K562 (cell line): Measurements from ENCODE around the gene MARCHF9. TPM values are rescaled to one million over a fixed set of nuclear protein-coding genes. Genes with fewer than 3 reads are reported as not detected.

ENCODE experiments used
- CBX3 ChIP-seq, 2 experiments: IDR thresholded peaks; 1 replicate in 1 of 2; 2 replicates in 1 of 2; pipeline ENCODE4 v1.6.1; 2012; ENCODE audit warnings: inconsistent platforms in 2 of 2, low read length in 2 of 2, borderline replicate concordance in 1 of 2, control low read depth in 1 of 2
- CTBP1 ChIP-seq: fragments of 450-650 bp; IDR thresholded peaks from 2 replicates; pipeline ENCODE4 v1.6.1; 2016; ENCODE audit warnings: borderline replicate concordance
- DIDO1 ChIP-seq: fragments of 450-650 bp; IDR thresholded peaks from 2 replicates; pipeline ENCODE4 v1.6.1; 2016; ENCODE audit warnings: low read depth, missing biosample characterization, missing genetic modification characterization
- DMBX1 ChIP-seq: fragments of 250-450 bp; sonication (Bioruptor Pico); IDR thresholded peaks from 2 replicates; pipeline ENCODE4 v1.8.0; 2022; ENCODE audit warnings: inconsistent platforms, mild to moderate bottlenecking, moderate library complexity, borderline replicate concordance
- SIN3A ChIP-seq, 2 experiments: fragments of 150-350 bp in 1 of 2; IDR thresholded peaks; 2 replicates each; pipeline ENCODE4 v1.6.1; 2011 to 2016; ENCODE audit warnings: borderline replicate concordance in 2 of 2, low read depth in 2 of 2, low read length in 2 of 2, mild to moderate bottlenecking in 2 of 2, moderate library complexity in 2 of 2; ENCODE audit not compliant: control insufficient read depth in 1 of 2
- TAF15 ChIP-seq: fragments of 200-400 bp; formaldehyde crosslinking; IDR thresholded peaks from 2 replicates; pipeline ENCODE4 v1.6.1; 2017; ENCODE audit warnings: mild to moderate bottlenecking, low read depth, low read length, moderate library complexity
- TCF7 ChIP-seq: sonication (generic); IDR thresholded peaks from 2 replicates; pipeline ENCODE4 v1.6.1; 2016; ENCODE audit warnings: antibody characterized with exemption, borderline replicate concordance
- ZNF146 ChIP-seq: IDR thresholded peaks from one replicate; pipeline ENCODE4 v1.6.1; 2018; ENCODE audit warnings: missing compliant biosample characterization; ENCODE audit not compliant: unreplicated experiment
- ZNF41 ChIP-seq: fragments of 250-450 bp; sonication (Bioruptor Pico); conservative IDR thresholded peaks from 2 replicates; pipeline ENCODE4 v1.4.0; 2020; ENCODE audit warnings: mild to moderate bottlenecking
- ZNF668 ChIP-seq: fragments of 250-450 bp; sonication (Bioruptor Pico); IDR thresholded peaks from 2 replicates; pipeline ENCODE4 v1.8.0; 2022; ENCODE audit warnings: mild to moderate bottlenecking, inconsistent platforms
- polyA plus RNA-seq, 8 experiments: library from polyadenylated mRNA; depleted of rRNA in 4 of 8; stranded (reverse) in 5 of 8; unstranded in 3 of 8; fragments of >200 nt; fragmentation: Nextera tagmentation in 2 of 8; fragmentation: Illumina TruSeq in 1 of 8; extraction: Ambion mirVana in 2 of 8; extraction: Trizol in 1 of 8; gene quantifications; 2 replicates each; pipeline versions ENCODE4 v1.2.1 to v1.2.3, GENCODE V29; 2011 to 2014; ENCODE audit warnings: inconsistent platforms in 1 of 8, missing spikeins in 1 of 8
- total RNA-seq, 7 experiments: library from RNA; depleted of rRNA in 6 of 7; stranded (reverse); fragments of >200 nt in 6 of 7; fragmentation: Illumina TruSeq in 2 of 7; extraction: Trizol in 2 of 7; gene quantifications; 2 replicates each; pipeline versions ENCODE4 v1.2.1 to v1.2.3, GENCODE V29; 2011 to 2021; ENCODE audit warnings: low replicate concordance in 1 of 7
- TF ChIP-seq, protein P1 (sequence below): sonication (generic); formaldehyde crosslinking; IDR thresholded peaks from 2 replicates; pipeline ENCODE4 v1.8.0; 2023; ENCODE audit warnings: mild to moderate bottlenecking, missing genetic modification reagents
- TF ChIP-seq, protein P2 (sequence below): sonication (generic); formaldehyde crosslinking; IDR thresholded peaks from 2 replicates; pipeline ENCODE4 v1.8.0; 2022; ENCODE audit warnings: mild to moderate bottlenecking, low read depth, missing genetic modification reagents

MARCHF9 gene
- total and polyA plus RNA-seq, 9 of the 15 experiments (the other 6 are each of a cell fraction or from before 2014, with no cell fraction given): 0.80 to 12.4 (median 6.2) TPM

DNA sequence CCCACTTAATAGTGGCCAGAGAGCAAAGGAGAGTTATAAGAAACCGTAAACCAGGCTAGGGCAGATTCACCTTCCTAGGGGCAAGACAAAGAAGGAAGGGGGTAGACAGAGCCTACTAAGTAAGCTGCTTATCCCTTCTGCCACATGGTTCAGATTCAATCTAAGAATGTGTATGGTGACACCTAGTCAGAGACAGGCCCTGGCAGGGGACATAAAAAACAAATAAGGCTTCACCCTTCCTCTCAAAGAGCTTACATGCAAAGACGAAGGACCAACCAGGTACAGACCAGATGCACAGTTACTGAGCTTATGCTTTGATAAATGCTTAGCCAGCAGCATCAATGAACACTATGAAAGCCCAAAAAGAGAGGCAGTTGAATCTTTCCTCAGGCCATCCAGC lies 7.6 kb downstream of the MARCHF9 start (continued):
- TF ChIP-seq ZNF668 (CRISPR knock-in tag): no peak
- TF ChIP-seq, protein P1, sequence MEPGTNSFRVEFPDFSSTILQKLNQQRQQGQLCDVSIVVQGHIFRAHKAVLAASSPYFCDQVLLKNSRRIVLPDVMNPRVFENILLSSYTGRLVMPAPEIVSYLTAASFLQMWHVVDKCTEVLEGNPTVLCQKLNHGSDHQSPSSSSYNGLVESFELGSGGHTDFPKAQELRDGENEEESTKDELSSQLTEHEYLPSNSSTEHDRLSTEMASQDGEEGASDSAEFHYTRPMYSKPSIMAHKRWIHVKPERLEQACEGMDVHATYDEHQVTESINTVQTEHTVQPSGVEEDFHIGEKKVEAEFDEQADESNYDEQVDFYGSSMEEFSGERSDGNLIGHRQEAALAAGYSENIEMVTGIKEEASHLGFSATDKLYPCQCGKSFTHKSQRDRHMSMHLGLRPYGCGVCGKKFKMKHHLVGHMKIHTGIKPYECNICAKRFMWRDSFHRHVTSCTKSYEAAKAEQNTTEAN: no peak
- TF ChIP-seq TAF15: no peak
- TF ChIP-seq ZNF41 (CRISPR knock-in tag): no peak
- no peak for TF ChIP-seq SIN3A (IDR thresholded peaks at IDR 0.05; ENCODE audit: borderline replicate concordance in 2 of 2, control insufficient read depth in 1 of 2, low read depth in 2 of 2, low read length in 2 of 2)
- TF ChIP-seq, protein P2, sequence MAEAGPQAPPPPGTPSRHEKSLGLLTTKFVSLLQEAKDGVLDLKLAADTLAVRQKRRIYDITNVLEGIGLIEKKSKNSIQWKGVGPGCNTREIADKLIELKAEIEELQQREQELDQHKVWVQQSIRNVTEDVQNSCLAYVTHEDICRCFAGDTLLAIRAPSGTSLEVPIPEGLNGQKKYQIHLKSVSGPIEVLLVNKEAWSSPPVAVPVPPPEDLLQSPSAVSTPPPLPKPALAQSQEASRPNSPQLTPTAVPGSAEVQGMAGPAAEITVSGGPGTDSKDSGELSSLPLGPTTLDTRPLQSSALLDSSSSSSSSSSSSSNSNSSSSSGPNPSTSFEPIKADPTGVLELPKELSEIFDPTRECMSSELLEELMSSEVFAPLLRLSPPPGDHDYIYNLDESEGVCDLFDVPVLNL: no peak
- no peak for TF ChIP-seq CBX3 (IDR thresholded peaks at IDR 0.05; ENCODE audit: borderline replicate concordance in 1 of 2, low read length in 2 of 2)
- no peak for TF ChIP-seq DMBX1 (CRISPR knock-in tag)
- TF ChIP-seq CTBP1: no peak
- no peak for TF ChIP-seq ZNF146
- TF ChIP-seq TCF7: no peak
- TF ChIP-seq DIDO1 (tag): no peak
- TF ChIP-seq, all 486 proteins: peak for 0
